ENCODE results near the gene EBF4. TPM values are rescaled to one million over a fixed set of nuclear protein-coding genes. Genes with fewer than 3 reads are reported as not detected.

EBF4 gene
- total and polyA plus RNA-seq, 2 donors (not counting 1 experiment from before 2014, with no cell fraction given), result 0.81 to 5.0 TPM

GRCh38 chr20:2643708-2644107 lies 48.9 kb upstream of the EBF4 start:
- Histone ChIP-seq H3K27ac (ENCODE audit: low read length in 2 of 2) (no peak overlapping the region), H3K27me3 (replicated peaks in 1 of 4; ENCODE audit: control extremely low read depth in 1 of 4, control insufficient read depth in 3 of 4, insufficient read depth in 4 of 4, low read length in 3 of 4) (no peaks in the 10 kb centered on the region), H3K9me3 (ENCODE audit: control extremely low read depth in 1 of 3, control insufficient read depth in 2 of 3, insufficient read depth in 1 of 3, low read length in 2 of 3) (peaks cover 0 to 2% (median 0%) of the 10 kb centered on the region in 3 donors), H3K4me3 (ENCODE audit: control extremely low read depth in 1 of 5, extremely low read depth in 1 of 5, insufficient read depth in 1 of 5, low read depth in 2 of 5, low read length in 4 of 5) (no peak overlapping the region), H3K4me2 (replicated peaks; ENCODE audit: low read depth, low read length, poor library complexity, severe bottlenecking) (no peak overlapping the region), H4K20me1 (ENCODE audit: control insufficient read depth, insufficient read depth, low read length, poor library complexity, severe bottlenecking) (no peaks in the 10 kb centered on the region), H3K79me2 (ENCODE audit: control insufficient read depth, insufficient read depth, low read length) (peaks cover 3% of the 10 kb centered on the region), H3K4me1 (ENCODE audit: control insufficient read depth in 2 of 2, insufficient read depth in 2 of 2, low read length in 2 of 2) (no peaks in the 10 kb centered on the region), H3K9ac (ENCODE audit: low read length) (no peak overlapping the region), H3K36me3 (replicated peaks in 1 of 2; ENCODE audit: control extremely low read depth in 1 of 2, control insufficient read depth in 1 of 2, extremely low read depth in 1 of 2, insufficient read depth in 2 of 2, low read length in 1 of 2) (no peaks in the 10 kb centered on the region), H2AFZ (ENCODE audit: insufficient read depth, low read depth, low read length, poor library complexity, severe bottlenecking) (no peak overlapping the region)
- ChIA-PET CTCF (no interaction called here), POLR2A (no interaction called here)
- DNase-seq, result no peak
- Mint-ChIP-seq H3K9me3 (ENCODE audit: insufficient read depth) (no peaks in the 10 kb centered on the region), H3K4me1 (no peaks in the 10 kb centered on the region), H3K27ac (no peak overlapping the region), H3K4me3 (no peak overlapping the region), H3K27me3 (no peaks in the 10 kb centered on the region)
- no peak for ATAC-seq (ENCODE audit: low read depth)
- TF ChIP-seq EZH2 (IDR thresholded peaks at IDR 0.05; ENCODE audit: borderline replicate concordance, insufficient read depth, low read depth, low read length, poor library complexity, severe bottlenecking) (no peak), CTCF (IDR thresholded peaks at IDR 0.05) (no peak)
- WGBS (ENCODE audit: insufficient coverage), result 90% methylated on average over 1 of the region's 1 CpG
- intact Hi-C loops (cut with micrococcal nuclease), result no loop called here
